Fibroblast of gingiva (primary cell): ENCODE data around the gene TNFSF18.
A peak's percentile ranks its signal among the peaks of the same experiment; 100 is the strongest.

Experiments used
- DNase-seq: peaks from one replicate; pipeline ENCODE4 v3.0.0-alpha.2; 2011; ENCODE audit warnings: low read depth

The TNFSF18 gene

GRCh38 chr1:173038875-173039554 is 11.7 kb downstream of the TNFSF18 start:
- no peak for DNase-seq

GRCh38 chr1:173024543-173024942 is 26.2 kb downstream of the TNFSF18 start:
- no peak for DNase-seq

- no peak for DNase-seq
Measured at GRCh38 chr1:173023343-173023742, 27.4 kb downstream of the TNFSF18 start.

- DNase-seq = no peak
Measured at GRCh38 chr1:173020138-173020750, 30.5 kb downstream of the TNFSF18 start.

GRCh38 chr1:173017792-173018191 is 32.9 kb downstream of the TNFSF18 start:
- DNase-seq = no peak

GRCh38 chr1:173016419-173016818 is 34.3 kb downstream of the TNFSF18 start:
- DNase-seq = no peak

- no peak for DNase-seq
Measured at GRCh38 chr1:173015629-173016028, 35.1 kb downstream of the TNFSF18 start.

GRCh38 chr1:173014160-173014559 is 36.6 kb downstream of the TNFSF18 start:
- DNase-seq = no peak

- DNase-seq = no peak
Measured at GRCh38 chr1:173012126-173012525, 38.6 kb downstream of the TNFSF18 start.

- no peak for DNase-seq
Measured at GRCh38 chr1:173009597-173009996, 41.1 kb downstream of the TNFSF18 start.

- no peak for DNase-seq
Measured at GRCh38 chr1:173005196-173005864, 45.4 kb downstream of the TNFSF18 start.

- peak; percentile 90 for DNase-seq
Measured at GRCh38 chr1:173002891-173003838, 47.6 kb downstream of the TNFSF18 start.

GRCh38 chr1:172999349-172999748 is 51.4 kb downstream of the TNFSF18 start:
- no peak for DNase-seq

GRCh38 chr1:172997941-172998361 is 52.8 kb downstream of the TNFSF18 start:
- DNase-seq = no peak

- DNase-seq = no peak
Measured at GRCh38 chr1:172993640-172994039, 57.1 kb downstream of the TNFSF18 start.

- DNase-seq = no peak
Measured at GRCh38 chr1:172991674-172992400, 58.9 kb downstream of the TNFSF18 start.

- peak; percentile 69 for DNase-seq
Measured at GRCh38 chr1:172990598-172991215, 60.0 kb downstream of the TNFSF18 start.
